Peyer's patch (tissue), 4 donors: ENCODE results near the gene NCMAP.

Experiments used
- POLR2A ChIP-seq, 2 donors: fragments of 450-650 bp; IDR thresholded peaks; one replicate each; pipeline ENCODE4 v1.5.1; 2017; ENCODE audit warnings: antibody characterized with exemption in 2 of 2, mild to moderate bottlenecking in 2 of 2, moderate library complexity in 2 of 2
- TF ChIP-seq, protein P1 (sequence below), 6 experiments: fragments of 450-650 bp in 4 of 6; fragments of 200-600 bp in 2 of 6; sonication (generic) in 1 of 6; IDR thresholded peaks; one replicate each; pipeline ENCODE4 v1.5.1; 2017 to 2019; ENCODE audit warnings: antibody characterized with exemption in 6 of 6, mild to moderate bottlenecking in 3 of 6, moderate library complexity in 1 of 6

DNA sequence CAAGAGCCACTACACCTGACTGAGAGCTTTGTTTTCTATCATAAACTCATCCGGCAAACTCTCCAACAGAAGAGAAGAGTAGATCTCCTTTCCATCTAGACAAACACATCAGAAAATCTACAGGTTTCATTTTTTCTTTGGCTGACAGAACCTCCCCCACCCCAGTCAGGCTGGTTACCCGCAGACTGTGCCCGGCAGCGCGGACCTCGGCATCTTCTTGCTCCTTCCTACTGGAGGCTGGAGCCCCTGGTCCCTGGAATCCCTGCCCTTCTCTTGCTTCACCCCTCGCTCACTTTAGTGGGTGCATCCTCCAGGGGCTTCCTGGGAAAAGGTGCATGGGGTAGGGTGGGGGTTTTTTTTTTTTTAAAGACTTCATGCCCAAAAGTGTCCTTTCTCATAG lies 23.0 kb downstream of the NCMAP start:
- TF ChIP-seq, protein P1, sequence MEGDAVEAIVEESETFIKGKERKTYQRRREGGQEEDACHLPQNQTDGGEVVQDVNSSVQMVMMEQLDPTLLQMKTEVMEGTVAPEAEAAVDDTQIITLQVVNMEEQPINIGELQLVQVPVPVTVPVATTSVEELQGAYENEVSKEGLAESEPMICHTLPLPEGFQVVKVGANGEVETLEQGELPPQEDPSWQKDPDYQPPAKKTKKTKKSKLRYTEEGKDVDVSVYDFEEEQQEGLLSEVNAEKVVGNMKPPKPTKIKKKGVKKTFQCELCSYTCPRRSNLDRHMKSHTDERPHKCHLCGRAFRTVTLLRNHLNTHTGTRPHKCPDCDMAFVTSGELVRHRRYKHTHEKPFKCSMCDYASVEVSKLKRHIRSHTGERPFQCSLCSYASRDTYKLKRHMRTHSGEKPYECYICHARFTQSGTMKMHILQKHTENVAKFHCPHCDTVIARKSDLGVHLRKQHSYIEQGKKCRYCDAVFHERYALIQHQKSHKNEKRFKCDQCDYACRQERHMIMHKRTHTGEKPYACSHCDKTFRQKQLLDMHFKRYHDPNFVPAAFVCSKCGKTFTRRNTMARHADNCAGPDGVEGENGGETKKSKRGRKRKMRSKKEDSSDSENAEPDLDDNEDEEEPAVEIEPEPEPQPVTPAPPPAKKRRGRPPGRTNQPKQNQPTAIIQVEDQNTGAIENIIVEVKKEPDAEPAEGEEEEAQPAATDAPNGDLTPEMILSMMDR (IDR thresholded peaks at IDR 0.05), result no peak
- TF ChIP-seq POLR2A (IDR thresholded peaks at IDR 0.05), result no peak
